GM19099 (cell line): ENCODE data around the gene FIS1.

Experiments
- POLR2A ChIP-seq: IDR thresholded peaks from 3 replicates; pipeline ENCODE4 v1.6.1; 2011; ENCODE audit warnings: low read depth; ENCODE audit not compliant: insufficient read length; ENCODE audit errors: extremely low read depth

The FIS1 gene

GRCh38 chr7:101216860-101217387 is 28.0 kb downstream of the FIS1 start:
- no peak for TF ChIP-seq POLR2A

- no peak for TF ChIP-seq POLR2A
Measured at GRCh38 chr7:101216001-101216859, 28.7 kb downstream of the FIS1 start.

GRCh38 chr7:101212014-101212413 is 32.9 kb downstream of the FIS1 start:
- TF ChIP-seq POLR2A = no peak

GRCh38 chr7:101211501-101211900 is 33.4 kb downstream of the FIS1 start:
- TF ChIP-seq POLR2A = no peak

- TF ChIP-seq POLR2A = no peak
Measured at GRCh38 chr7:101210143-101210542, 34.7 kb downstream of the FIS1 start.

- TF ChIP-seq POLR2A = no peak
Measured at GRCh38 chr7:101208794-101209193, 36.1 kb downstream of the FIS1 start.

- TF ChIP-seq POLR2A = no peak
Measured at GRCh38 chr7:101207459-101207858, 37.4 kb downstream of the FIS1 start.

GRCh38 chr7:101206665-101207042 is 38.2 kb downstream of the FIS1 start:
- TF ChIP-seq POLR2A = no peak

GRCh38 chr7:101205901-101206664 is 38.8 kb downstream of the FIS1 start:
- no peak for TF ChIP-seq POLR2A

GRCh38 chr7:101202603-101202918 is 42.3 kb downstream of the FIS1 start:
- no peak for TF ChIP-seq POLR2A

- TF ChIP-seq POLR2A = no peak
Measured at GRCh38 chr7:101201695-101202602, 42.9 kb downstream of the FIS1 start.

GRCh38 chr7:101200862-101201599 is 43.9 kb downstream of the FIS1 start, which contains the start of gene MOGAT3:
TSS of gene MOGAT3 (minus strand) at chr7:101201036. CDS start at chr7:101200854, 182 bp downstream.
- TF ChIP-seq POLR2A = no peak

GRCh38 chr7:101200504-101200861 is 44.4 kb downstream of the FIS1 start:
- no peak for TF ChIP-seq POLR2A

GRCh38 chr7:101198476-101198875 is 46.4 kb downstream of the FIS1 start:
- no peak for TF ChIP-seq POLR2A
